A673 (cell line): ENCODE measurements around the gene WDR88. TPM values are rescaled to one million over a fixed set of nuclear protein-coding genes. Genes with fewer than 3 reads are reported as not detected.

ENCODE experiments used
- BruUV-seq: library from RNA; stranded (reverse); fragments of 400-500 nt; replicated peaks from 2 replicates; lab custom pipeline; 2021; lab: Mats Ljungman, UMichigan
- CTCF ChIA-PET: fragments of 300-600 bp; sonication (Branson Sonifier 250); formaldehyde crosslinking; loops from one replicate; lab custom pipeline; 2022; ENCODE audit warnings: antibody characterized with exemption; lab: Charles Lee
- POLR2A ChIA-PET: fragments of 300-600 bp; sonication (Branson Sonifier 250); formaldehyde crosslinking; loops from one replicate; lab custom pipeline; 2022; ENCODE audit warnings: antibody characterized with exemption; ENCODE audit not compliant: low non-redundant PET; lab: Charles Lee
- DNase-seq: peaks from one replicate; pipeline ENCODE4 v3.0.0-alpha.2; 2015; ENCODE audit warnings: low spot score
- H3K27ac ChIP-seq: fragments of 200-600 bp; sonication (generic); 2 replicates; pipeline ENCODE4 v1.5.1; 2016; ENCODE audit warnings: mixed run types, low read depth, mild to moderate bottlenecking, mixed read lengths, antibody characterized with exemption, low read length; ENCODE audit not compliant: poor library complexity, severe bottlenecking
- H3K27me3 ChIP-seq: fragments of 200-600 bp; sonication (generic); replicated peaks from 2 replicates; pipeline ENCODE4 v1.6.1; 2017; ENCODE audit warnings: mixed run types, low read depth, mild to moderate bottlenecking, mixed read lengths, antibody characterized with exemption, low read length; ENCODE audit not compliant: insufficient read depth, poor library complexity
- H3K36me3 ChIP-seq: fragments of 200-600 bp; sonication (generic); 2 replicates; pipeline ENCODE4 v1.6.1; 2016; ENCODE audit warnings: mixed run types, mild to moderate bottlenecking, mixed read lengths, antibody characterized with exemption, low read length; ENCODE audit not compliant: insufficient read depth, poor library complexity, severe bottlenecking
- H3K4me1 ChIP-seq: fragments of 200-600 bp; sonication (generic); 2 replicates; pipeline ENCODE4 v1.6.1; 2017; ENCODE audit warnings: mixed run types, mild to moderate bottlenecking, mixed read lengths, antibody characterized with exemption, low read length; ENCODE audit not compliant: insufficient read depth, poor library complexity, severe bottlenecking
- H3K4me3 ChIP-seq: fragments of 200-600 bp; sonication (generic); 2 replicates; pipeline ENCODE4 v1.5.1; 2016; ENCODE audit warnings: low read depth, mixed run types, mild to moderate bottlenecking, mixed read lengths, low read length; ENCODE audit not compliant: poor library complexity, severe bottlenecking
- H3K9me3 ChIP-seq: fragments of 200-600 bp; sonication (generic); 2 replicates; pipeline ENCODE4 v1.6.1; 2016; ENCODE audit warnings: mixed run types, low read depth, mild to moderate bottlenecking, mixed read lengths, antibody characterized with exemption, low read length; ENCODE audit not compliant: poor library complexity, severe bottlenecking
- CTCF ChIP-seq: fragments of 300-800, 200-600 bp; sonication (generic); conservative IDR thresholded peaks from 2 replicates; pipeline ENCODE4 v1.5.1; 2017; ENCODE audit warnings: low read depth, mild to moderate bottlenecking, antibody characterized with exemption, low read length, moderate library complexity, mixed read lengths
- EZH2 ChIP-seq: fragments of 200-600 bp; sonication (generic); IDR thresholded peaks from 2 replicates; pipeline ENCODE4 v1.6.1; 2017; ENCODE audit warnings: borderline replicate concordance, low read depth, mild to moderate bottlenecking, mixed read lengths, antibody characterized with exemption, low read length; ENCODE audit not compliant: poor library complexity, severe bottlenecking
- intact Hi-C: fragments of 100-400 bp; cut with micrococcal nuclease; formaldehyde crosslinking; loops from one replicate; pipeline ENCODE4 v1.10.0; 2022; ENCODE audit not compliant: unreplicated experiment
- total RNA-seq: library from RNA; stranded (reverse); gene quantifications from 2 replicates; pipeline ENCODE4 v1.2.3, GENCODE V29; 2021

WDR88 gene
- total RNA-seq, 1 experiment from 2014 or later, result not detected

GRCh38 chr19:33211794-33212435 lies 80.0 kb downstream of the WDR88 start:
- no peak for TF ChIP-seq CTCF
- no peak for TF ChIP-seq EZH2

GRCh38 chr19:33212436-33213172 lies 80.7 kb downstream of the WDR88 start:
- intact Hi-C loops, result no loop called here
- no peaks in the 10 kb centered on the region for H3K4me1 ChIP-seq
- TF ChIP-seq CTCF (no peak), EZH2 (no peak)
- ChIA-PET POLR2A (no interaction called here), CTCF (no interaction called here)
- H3K27me3 ChIP-seq, result no peaks in the 10 kb centered on the region
- H3K9me3 ChIP-seq, result no peaks in the 10 kb centered on the region
- no peak overlapping the region for H3K4me3 ChIP-seq
- no peaks in the 10 kb centered on the region for H3K36me3 ChIP-seq
- DNase-seq, result no peak
- no TSS peak for BruUV-seq
- no peak overlapping the region for H3K27ac ChIP-seq

More at GRCh38 chr19:33211794-33212435, 80.0 kb downstream of the WDR88 start:
- peaks cover 4% of the 10 kb centered on the region for H3K36me3 ChIP-seq
- DNase-seq, result no peak
- no peaks in the 10 kb centered on the region for H3K4me1 ChIP-seq
- ChIA-PET CTCF (no interaction called here), POLR2A (no interaction called here)
- intact Hi-C loops, result no loop called here
- no TSS peak for BruUV-seq
- no peak overlapping the region for H3K4me3 ChIP-seq
- H3K9me3 ChIP-seq, result no peaks in the 10 kb centered on the region
- no peaks in the 10 kb centered on the region for H3K27me3 ChIP-seq
- H3K27ac ChIP-seq, result no peak overlapping the region

GRCh38 chr19:33214596-33214995 lies 82.7 kb downstream of the WDR88 start:
- Histone ChIP-seq H3K9me3 (no peaks in the 10 kb centered on the region), H3K27ac (no peak overlapping the region), H3K36me3 (no peaks in the 10 kb centered on the region), H3K4me1 (no peaks in the 10 kb centered on the region), H3K27me3 (no peaks in the 10 kb centered on the region), H3K4me3 (no peak overlapping the region)
- intact Hi-C loops, result no loop called here
- ChIA-PET CTCF (interaction anchor here (0.6 to 1.2 kb wide), 3 partner anchors 25 to 192 kb away, joined by 3 to 6 read pairs (median 5); no protein-coding TSS in a partner anchor), POLR2A (no interaction called here)
- no peak for TF ChIP-seq EZH2
- TF ChIP-seq CTCF, result peak; percentile 62
- peak; percentile 63 for DNase-seq
- no TSS peak for BruUV-seq
